H1 (cell line): Measurements from ENCODE around the gene TEX14.

Experiments used
- JUND ChIP-seq: IDR thresholded peaks from 2 replicates; pipeline ENCODE4 v1.6.1; 2011; ENCODE audit warnings: mild to moderate bottlenecking, improper control_type of control experiment, low read length
- NRF1 ChIP-seq: IDR thresholded peaks from 2 replicates; pipeline ENCODE4 v1.6.1; 2011; ENCODE audit warnings: mild to moderate bottlenecking, low read depth, low read length, improper control_type of control experiment
- POLR2A ChIP-seq, 2 experiments: IDR thresholded peaks; 1 replicate in 1 of 2; 2 replicates in 1 of 2; pipeline ENCODE4 v1.6.1; 2011; ENCODE audit warnings: low read depth in 2 of 2, low read length in 2 of 2, mild to moderate bottlenecking in 2 of 2; ENCODE audit errors: control extremely low read depth in 1 of 2
- POLR2AphosphoS5 ChIP-seq: IDR thresholded peaks from 2 replicates; pipeline ENCODE4 v1.6.1; 2011; ENCODE audit warnings: low read depth, low read length
- RAD21 ChIP-seq, 2 experiments: IDR thresholded peaks in 1 of 2; conservative IDR thresholded peaks in 1 of 2; 2 replicates each; pipeline ENCODE4 v1.6.1; 2011; ENCODE audit warnings: low read depth in 2 of 2, low read length in 2 of 2, improper control_type of control experiment in 1 of 2, inconsistent platforms in 1 of 2, mild to moderate bottlenecking in 1 of 2, moderate library complexity in 1 of 2
- TF ChIP-seq, protein P1 (sequence below), 3 experiments: IDR thresholded peaks; 1 replicate in 2 of 3; 2 replicates in 1 of 3; pipeline versions ENCODE4 v1.5.1 to v1.6.1; 2011; ENCODE audit warnings: low read length in 3 of 3, mild to moderate bottlenecking in 3 of 3, inconsistent platforms in 2 of 3, low read depth in 1 of 3, moderate library complexity in 1 of 3; ENCODE audit not compliant: insufficient read depth in 1 of 3; ENCODE audit errors: control extremely low read depth in 1 of 3

DNA sequence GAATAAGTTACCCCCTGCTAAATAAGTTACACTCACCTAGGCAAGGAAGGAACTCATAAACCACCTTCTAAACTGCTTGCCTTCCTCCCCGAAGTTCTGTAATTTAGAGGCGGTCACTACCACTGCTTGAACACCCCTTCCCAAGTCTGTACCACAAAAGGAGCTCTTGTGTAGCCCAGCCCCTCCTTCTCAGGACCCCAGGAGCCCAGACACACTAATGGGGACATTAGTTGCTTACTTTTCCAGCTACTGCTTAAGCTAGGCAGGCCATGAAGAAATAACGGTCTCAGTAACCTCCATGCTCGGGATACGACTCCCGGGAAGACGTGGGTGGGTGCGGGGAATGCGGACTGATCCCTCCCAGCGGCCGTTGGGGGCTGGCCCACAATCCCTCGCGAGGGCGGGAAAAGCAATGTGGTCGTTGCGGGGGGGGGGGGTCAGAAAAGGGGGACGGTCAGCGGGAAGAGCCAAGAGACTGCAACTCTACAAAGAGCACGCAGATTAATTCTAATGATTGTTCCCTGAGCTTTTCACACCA, at the start of gene TEX14:
- TF ChIP-seq RAD21 (IDR thresholded peaks at IDR 0.05 in 1 of 2, conservative IDR thresholded peaks at IDR 0.05 in 1 of 2; ENCODE audit: low read depth in 2 of 2, low read length in 2 of 2) (no peak), NRF1 (no peak), POLR2AphosphoS5 (no peak), JUND (no peak), POLR2A (IDR thresholded peaks at IDR 0.05; ENCODE audit: control extremely low read depth in 1 of 2, low read depth in 2 of 2, low read length in 2 of 2) (no peak)
- TF ChIP-seq, protein P1, sequence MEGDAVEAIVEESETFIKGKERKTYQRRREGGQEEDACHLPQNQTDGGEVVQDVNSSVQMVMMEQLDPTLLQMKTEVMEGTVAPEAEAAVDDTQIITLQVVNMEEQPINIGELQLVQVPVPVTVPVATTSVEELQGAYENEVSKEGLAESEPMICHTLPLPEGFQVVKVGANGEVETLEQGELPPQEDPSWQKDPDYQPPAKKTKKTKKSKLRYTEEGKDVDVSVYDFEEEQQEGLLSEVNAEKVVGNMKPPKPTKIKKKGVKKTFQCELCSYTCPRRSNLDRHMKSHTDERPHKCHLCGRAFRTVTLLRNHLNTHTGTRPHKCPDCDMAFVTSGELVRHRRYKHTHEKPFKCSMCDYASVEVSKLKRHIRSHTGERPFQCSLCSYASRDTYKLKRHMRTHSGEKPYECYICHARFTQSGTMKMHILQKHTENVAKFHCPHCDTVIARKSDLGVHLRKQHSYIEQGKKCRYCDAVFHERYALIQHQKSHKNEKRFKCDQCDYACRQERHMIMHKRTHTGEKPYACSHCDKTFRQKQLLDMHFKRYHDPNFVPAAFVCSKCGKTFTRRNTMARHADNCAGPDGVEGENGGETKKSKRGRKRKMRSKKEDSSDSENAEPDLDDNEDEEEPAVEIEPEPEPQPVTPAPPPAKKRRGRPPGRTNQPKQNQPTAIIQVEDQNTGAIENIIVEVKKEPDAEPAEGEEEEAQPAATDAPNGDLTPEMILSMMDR (IDR thresholded peaks at IDR 0.05; ENCODE audit: control extremely low read depth in 1 of 3, insufficient read depth in 1 of 3, low read depth in 1 of 3, low read length in 3 of 3), result no peak
